Cardiac septum (tissue), 1 donor: Measurements from ENCODE around the gene DYRK2. TPM values are rescaled to one million over a fixed set of nuclear protein-coding genes. Genes with fewer than 3 reads are reported as not detected.

Experiments
- DNase-seq: peaks from one replicate; pipeline ENCODE4 v3.0.0-alpha.2; 2020; ENCODE audit warnings: low spot score
- intact Hi-C: fragments of 100-400 bp; cut with DNase I; formaldehyde crosslinking; loops from one replicate; pipeline ENCODE4 v1.14.0; 2022
- long read RNA-seq: library from polyadenylated mRNA; unstranded; transcript quantifications from one replicate; pipeline ENCODE4 v2.0.0, GENCODE V29; 2021
- total RNA-seq: library from RNA; stranded (reverse); fragmentation: NEBNext Ultra II Directional; extraction: Animal tissue kit (Norgen Biotek cat#: 25700); gene quantifications from one replicate; pipeline ENCODE4 v1.2.1, GENCODE V29; 2021
- donor health status: DM: no; HTN: no; CAD: no.

Gene DYRK2
- total RNA-seq: 56.0 TPM
- long read RNA-seq, full-length matches to known transcripts: 95 of 114 reads
- long read RNA-seq, partial matches to known transcripts: 0 of 114 reads
- long read RNA-seq, other reads (novel, unspliced or antisense): 19 of 114 reads

- intact Hi-C loops: loop anchor here (5.0 to 10.0 kb wide), 4 partner anchors 124 to 291 kb away; no protein-coding TSS in a partner anchor
- DNase-seq: peak; percentile 87
Observed at GRCh38 chr12:67648521-67649260, at the start of gene DYRK2. TSS of gene DYRK2 (plus strand) at chr12:67648745. CDS start at chr12:67649134, 389 bp downstream.

DNA sequence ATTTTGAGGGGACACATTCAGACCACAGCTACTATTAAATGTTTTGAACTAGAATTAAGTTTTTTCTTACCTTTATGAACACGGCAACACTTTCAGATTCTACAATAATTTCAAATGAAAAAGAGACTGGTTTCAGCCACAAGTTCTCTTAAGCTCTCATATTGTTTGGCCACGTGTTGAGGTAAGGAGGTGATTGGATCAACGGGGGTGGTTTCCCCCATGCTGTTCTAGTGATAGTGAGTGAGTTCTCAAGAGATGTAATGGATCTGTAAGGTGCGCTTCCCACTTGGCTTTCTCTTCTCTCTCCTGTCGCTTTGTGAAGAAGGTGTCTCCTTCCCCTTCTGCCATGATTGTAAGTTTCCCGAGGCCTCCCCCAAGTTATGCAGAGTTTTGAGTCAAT, 48.9 kb upstream of the DYRK2 start:
- intact Hi-C loops: no loop called here
- DNase-seq: no peak

DNA sequence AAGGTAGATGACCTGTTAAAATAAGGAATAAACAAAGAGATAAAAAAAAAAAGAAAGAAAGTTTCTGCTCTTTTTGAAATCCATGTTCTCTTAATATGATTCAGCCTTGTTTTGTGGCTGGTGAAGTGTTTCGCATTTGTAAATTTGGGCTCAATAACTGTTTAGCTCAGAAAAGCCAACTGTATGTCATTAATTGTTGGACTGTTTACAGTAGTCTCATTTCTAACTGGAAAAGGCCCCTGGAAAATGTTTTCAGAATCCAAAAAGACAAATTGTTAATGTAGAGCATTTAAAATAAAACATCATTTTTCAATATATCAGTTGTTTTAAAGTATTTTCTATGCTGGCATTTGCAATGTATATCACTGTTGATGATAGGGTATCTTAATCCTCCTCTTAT, 47.4 kb upstream of the DYRK2 start:
- intact Hi-C loops: no loop called here
- no peak for DNase-seq

GRCh38 chr12:67609226-67609870, 39.2 kb upstream of the DYRK2 start:
- intact Hi-C loops: no loop called here
- DNase-seq: no peak

DNA sequence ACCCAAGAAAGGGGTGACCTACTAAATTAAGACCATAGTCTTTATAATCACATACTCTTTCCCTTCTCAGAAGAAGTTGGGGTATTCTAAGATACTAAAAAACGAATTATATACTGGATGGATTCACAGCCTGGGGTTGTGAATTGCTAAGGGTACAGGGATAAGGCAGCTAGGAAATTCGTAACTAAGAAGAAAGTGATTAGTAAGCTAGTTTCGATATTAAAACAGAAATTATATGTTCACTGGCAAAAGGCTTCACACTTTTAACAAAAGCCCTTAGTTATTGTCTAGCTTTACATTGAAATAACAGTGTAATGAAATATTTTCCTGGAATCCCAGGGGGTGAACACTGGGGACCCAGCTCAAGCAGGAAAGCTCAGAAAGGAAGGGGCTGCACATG, 35.5 kb upstream of the DYRK2 start:
- no peak for DNase-seq
- intact Hi-C loops: no loop called here

GRCh38 chr12:67617629-67618028, 30.9 kb upstream of the DYRK2 start:
- intact Hi-C loops: no loop called here
- DNase-seq: no peak

DNA sequence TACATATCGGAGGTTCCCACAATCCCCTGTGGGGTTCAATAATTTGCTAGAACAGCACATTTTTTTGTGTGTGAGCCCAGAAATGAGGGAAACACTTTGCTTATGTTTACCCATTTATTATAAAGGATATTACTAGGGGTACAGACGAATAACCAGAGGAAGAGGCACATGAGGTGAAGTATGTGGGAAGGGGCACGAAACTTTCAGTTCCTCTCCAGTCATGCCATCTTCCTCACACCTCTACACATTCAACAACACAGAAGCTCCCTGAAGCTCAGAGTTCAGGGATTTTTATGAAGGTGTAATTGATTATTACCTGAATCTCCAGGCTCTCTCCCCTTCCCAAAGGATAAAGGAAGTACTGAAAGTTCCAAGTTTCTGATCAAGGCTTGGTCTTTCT, 30.2 kb upstream of the DYRK2 start:
- intact Hi-C loops: no loop called here
- DNase-seq: no peak

- intact Hi-C loops: no loop called here
- no peak for DNase-seq
Observed at GRCh38 chr12:67621112-67621511, 27.4 kb upstream of the DYRK2 start.

- intact Hi-C loops: no loop called here
- DNase-seq: no peak
Observed at GRCh38 chr12:67621926-67622325, 26.6 kb upstream of the DYRK2 start.

GRCh38 chr12:67623259-67623658, 25.3 kb upstream of the DYRK2 start:
- intact Hi-C loops: no loop called here
- no peak for DNase-seq

DNA sequence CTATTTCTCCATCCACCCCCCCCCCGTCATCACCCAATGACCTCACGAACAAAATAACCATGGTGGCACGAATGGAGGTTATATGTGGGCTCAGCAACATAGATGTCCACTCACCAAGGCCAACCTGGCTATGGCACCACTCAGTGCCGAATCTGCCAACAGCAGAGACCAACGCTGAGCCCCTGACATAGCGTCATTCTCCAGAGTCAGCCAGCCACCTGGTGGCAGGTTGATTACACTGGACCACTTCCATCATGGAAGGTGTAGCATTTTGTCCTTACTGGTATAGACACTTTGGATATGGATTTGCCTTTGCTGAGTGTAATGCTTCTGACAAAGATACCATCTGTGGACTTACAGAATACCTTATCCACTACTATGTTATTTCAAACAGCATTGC, 24.2 kb upstream of the DYRK2 start:
- intact Hi-C loops: no loop called here
- DNase-seq: no peak

DNA sequence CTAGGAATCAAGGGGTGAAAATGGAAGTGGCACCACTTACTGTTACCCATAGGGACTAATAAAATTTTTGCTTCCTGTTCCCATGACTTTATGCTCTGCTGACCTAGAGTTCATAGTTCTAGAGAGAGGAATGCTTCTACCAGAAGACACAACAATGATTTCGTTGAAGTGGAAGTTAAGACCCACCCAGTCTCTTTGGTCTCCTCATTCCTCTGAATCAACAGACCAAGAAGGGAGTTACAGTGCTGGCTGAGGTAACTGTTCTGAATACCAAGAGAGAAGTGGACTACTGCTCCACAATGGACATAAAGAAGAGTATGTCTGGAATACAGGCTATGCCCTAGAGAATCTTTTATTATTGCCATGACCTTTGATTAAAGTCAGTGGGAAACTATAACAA, 23.5 kb upstream of the DYRK2 start:
- intact Hi-C loops: no loop called here
- no peak for DNase-seq

GRCh38 chr12:67626156-67626555, 22.4 kb upstream of the DYRK2 start:
- no peak for DNase-seq
- intact Hi-C loops: no loop called here

- DNase-seq: no peak
- intact Hi-C loops: no loop called here
Observed at GRCh38 chr12:67630373-67631088, 18.0 kb upstream of the DYRK2 start.

DNA sequence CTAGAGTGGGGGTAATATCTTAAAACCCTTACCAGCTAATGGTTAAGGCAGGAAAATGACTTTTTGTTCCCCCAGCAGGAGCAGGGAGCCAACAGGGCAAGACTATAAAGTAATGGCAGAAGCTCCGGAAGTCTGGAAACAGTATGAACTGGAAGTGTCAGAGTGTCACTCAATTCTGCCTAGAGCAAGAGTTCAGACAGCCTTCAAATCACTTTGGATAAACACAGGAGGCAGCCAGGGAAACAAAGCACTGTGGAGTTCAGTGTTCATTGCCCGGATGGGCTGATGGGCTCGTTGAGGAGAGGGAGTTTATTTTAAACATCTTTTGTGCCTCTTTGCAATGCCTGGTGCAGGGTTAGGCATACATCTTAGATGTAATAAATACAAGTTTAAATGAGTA, 16.5 kb upstream of the DYRK2 start:
- intact Hi-C loops: no loop called here
- no peak for DNase-seq

DNA sequence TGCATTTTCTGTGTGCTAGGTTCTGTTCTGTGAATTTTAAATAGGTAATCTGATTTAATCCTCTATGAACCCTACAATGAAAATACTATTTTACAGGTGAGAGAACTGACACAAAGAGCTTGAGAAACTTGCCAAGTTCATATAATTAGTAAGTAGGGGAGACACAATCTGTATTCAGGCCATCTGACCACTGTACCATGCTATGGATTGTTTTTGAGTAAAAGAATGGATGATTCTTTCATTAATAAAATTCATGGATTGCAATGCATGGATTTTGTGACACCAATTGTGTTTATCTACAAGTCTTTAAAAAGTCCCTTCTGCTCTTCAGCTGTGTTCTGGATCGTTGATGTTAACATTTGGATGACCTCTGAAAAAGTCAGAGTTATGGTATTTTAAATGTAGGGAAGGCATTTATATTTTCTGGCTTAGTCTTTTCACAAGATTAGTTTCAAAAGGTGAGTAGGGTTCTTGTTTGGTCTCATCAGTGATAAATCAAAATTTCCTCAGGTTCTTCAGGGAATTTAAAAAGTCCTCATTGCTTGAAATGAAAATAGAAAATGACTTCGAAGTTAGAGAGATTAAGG, 15.4 kb upstream of the DYRK2 start:
- no peak for DNase-seq
- intact Hi-C loops: no loop called here

DNA sequence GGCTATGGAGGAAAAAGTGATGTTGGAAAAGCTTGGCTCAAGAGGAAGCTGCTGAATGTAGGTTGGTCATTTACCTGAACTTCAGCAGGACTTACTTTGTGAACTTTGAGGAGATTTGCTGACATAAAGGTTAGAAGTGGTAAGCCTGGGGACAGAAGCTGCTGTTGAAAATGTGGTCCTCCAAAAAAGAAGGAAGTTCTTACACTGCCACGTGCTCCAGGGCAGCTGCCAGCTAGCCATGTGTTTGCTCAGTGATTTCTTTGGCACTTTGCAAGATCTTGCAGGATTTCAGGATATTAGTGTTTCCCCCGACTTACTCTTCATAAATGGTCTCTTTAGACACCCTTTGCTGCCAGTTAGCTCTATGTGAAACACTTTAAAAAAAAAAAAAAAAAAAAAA, 14.8 kb upstream of the DYRK2 start:
- no peak for DNase-seq
- intact Hi-C loops: no loop called here

DNA sequence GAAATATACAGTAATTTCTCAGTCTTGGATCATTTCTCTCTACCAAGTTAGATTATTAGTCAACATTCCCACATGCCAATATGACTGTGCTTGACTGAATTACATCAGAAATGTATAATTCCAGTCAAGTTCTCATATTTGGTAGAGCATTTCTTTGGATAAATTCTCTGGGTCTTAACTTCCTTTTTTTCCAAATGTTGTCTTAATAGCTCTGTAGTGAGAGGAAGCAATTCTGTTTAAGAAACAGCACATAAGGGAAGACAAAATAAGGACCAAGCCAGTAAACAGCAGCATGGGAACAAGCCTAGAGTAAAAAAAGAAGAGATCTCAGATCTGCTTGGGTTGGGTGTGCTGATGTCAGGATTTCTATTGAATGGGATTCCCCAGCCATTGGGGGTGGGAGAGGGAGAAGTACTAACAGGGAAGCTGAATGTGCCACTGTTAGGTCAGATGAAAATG, 14.2 kb upstream of the DYRK2 start:
- intact Hi-C loops: no loop called here
- DNase-seq: no peak

DNA sequence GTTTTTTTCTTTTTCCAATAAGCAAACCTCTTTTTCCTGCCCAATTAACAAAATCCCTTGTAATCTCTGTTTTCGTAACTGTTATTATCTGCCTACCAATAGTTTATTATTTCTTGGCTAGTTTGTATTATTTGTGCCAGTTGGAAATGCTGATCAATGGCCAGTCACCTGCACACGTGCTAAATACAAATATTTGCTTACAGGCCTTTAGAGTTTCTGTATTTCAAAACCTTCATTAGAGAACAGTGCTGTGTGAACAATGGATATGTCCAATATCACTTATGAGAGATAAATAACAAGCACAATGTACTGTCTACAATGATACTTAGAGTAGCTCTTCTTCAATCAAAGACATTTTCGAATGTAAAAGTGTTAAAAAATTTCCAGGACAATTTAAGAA, 10.8 kb upstream of the DYRK2 start:
- DNase-seq: no peak

DNA sequence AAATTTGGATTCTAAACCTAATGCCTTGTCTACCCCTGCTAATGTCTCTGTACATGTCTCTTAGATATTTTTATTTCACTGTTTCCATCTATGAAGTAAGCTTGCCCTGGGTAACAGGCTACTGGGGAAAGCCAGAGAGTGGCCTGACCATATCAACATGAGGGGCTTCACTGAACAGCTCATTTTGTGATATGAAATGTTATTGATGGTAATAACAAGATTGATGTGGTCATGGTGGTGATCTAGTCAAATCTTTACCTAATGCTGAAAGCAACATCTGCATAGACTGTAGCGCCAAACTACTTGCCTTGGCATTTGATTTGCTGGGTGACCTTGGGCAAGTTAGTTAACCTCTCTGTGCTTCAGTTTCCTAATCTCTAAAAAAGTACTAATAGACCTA, 9.9 kb upstream of the DYRK2 start:
- intact Hi-C loops: no loop called here
- no peak for DNase-seq

More for the DNA sequence above, 10.8 kb upstream of the DYRK2 start:
- intact Hi-C loops: no loop called here
